Activated CD8-positive, alpha-beta T cell treated with anti-CD3 and anti-CD28 coated beads for 36 hours (primary cell): Measurements from ENCODE around the gene GREM2. TPM values are rescaled to one million over a fixed set of nuclear protein-coding genes. Genes with fewer than 3 reads are reported as not detected.
A peak's percentile ranks its signal among the peaks of the same experiment; 100 is the strongest.

Experiments used
- ATAC-seq: fragments of 200-7000 bp; cut with Tn5 transposase; one replicate; pipeline ENCODE4 v1.10.0; 2021; ENCODE audit warnings: mild to moderate bottlenecking, moderate library complexity
- CTCF ChIA-PET: fragments of 350-600 bp; sonication (Branson Sonifier 250); formaldehyde crosslinking; loops from one replicate; lab custom pipeline; 2021; ENCODE audit warnings: antibody characterized with exemption; lab: Charles Lee
- POLR2A ChIA-PET: fragments of 350-600 bp; sonication (Branson Sonifier 250); formaldehyde crosslinking; loops from one replicate; lab custom pipeline; 2021; ENCODE audit warnings: antibody characterized with exemption; lab: Charles Lee
- DNase-seq: peaks from one replicate; pipeline ENCODE4 v3.0.0-alpha.2; 2020
- H3K27ac Mint-ChIP-seq: one replicate; pipeline ENCODE4 v1.8.0; 2021; ENCODE audit warnings: mild to moderate bottlenecking, mixed read lengths
- H3K27me3 Mint-ChIP-seq: one replicate; pipeline ENCODE4 v1.8.0; 2021; ENCODE audit warnings: mixed read lengths
- H3K36me3 Mint-ChIP-seq: one replicate; pipeline ENCODE4 v1.8.0; 2021; ENCODE audit warnings: low read depth, mixed read lengths
- H3K4me1 Mint-ChIP-seq: one replicate; pipeline ENCODE4 v1.8.0; 2021; ENCODE audit warnings: low read depth, mixed read lengths
- H3K4me3 Mint-ChIP-seq: one replicate; pipeline ENCODE4 v1.8.0; 2021; ENCODE audit warnings: mild to moderate bottlenecking, moderate library complexity, mixed read lengths
- H3K9me3 Mint-ChIP-seq: one replicate; pipeline ENCODE4 v1.8.0; 2021; ENCODE audit warnings: mixed read lengths
- CTCF ChIP-seq: fragments of 200-600 bp; IDR thresholded peaks from one replicate; pipeline ENCODE4 v1.8.0; 2022; ENCODE audit warnings: antibody characterized with exemption, mild to moderate bottlenecking
- intact Hi-C: fragments of 100-400 bp; cut with micrococcal nuclease; formaldehyde crosslinking; loops from one replicate; pipeline ENCODE4 v1.10.0; 2022
- total RNA-seq, 2 experiments: library from RNA; stranded (reverse); gene quantifications; one replicate each; pipeline ENCODE4 v1.2.3, GENCODE V29; 2021

The GREM2 gene
- not detected for total RNA-seq

DNA sequence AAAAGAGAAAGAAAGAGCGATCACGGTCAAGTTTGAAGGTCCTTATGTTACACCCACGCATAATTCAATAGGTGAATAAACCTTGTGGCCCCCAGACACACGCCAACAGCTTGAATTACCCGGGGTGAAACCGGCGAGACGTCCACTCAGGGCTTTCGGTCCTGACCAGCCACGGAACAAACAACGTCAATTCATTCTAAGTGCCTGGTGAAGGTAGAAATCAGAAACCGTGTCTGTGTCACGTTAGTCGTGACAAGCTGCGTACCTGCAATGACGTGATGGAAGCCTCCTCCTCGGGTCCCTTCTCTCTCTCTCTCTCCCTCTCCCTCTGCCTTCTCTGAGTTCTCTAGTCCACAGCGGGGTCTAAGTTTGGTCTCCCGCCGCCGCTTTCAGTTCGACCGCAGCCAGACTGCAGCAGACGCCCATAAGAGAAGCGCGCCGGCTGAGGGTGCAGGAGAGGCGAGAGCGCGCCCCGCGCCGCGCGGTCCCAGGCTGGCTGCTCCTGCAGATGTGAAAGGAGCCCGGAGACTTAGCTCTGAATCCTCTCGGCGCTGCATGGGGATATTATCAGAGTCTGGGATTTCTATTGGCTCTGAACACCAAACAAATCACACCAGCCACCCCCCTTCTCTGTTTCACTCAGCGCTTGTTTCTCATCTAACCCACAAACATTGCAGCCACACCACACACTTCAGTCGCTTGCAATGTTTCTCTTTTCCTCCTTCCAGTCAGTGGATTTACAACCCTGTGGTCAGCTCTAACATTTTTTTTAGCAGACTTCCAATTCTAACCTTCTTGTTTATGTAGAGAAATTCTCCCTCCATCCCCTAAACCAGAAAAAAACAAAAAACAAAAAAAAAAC is at the start of gene GREM2:
GREM2 (minus strand) TSS at position 537 of the 862 bp plus-strand sequence. CDS start 118,680 bp downstream, outside the sequence.
- Mint-ChIP-seq H3K36me3 (no peaks in the 10 kb centered on the region), H3K4me1 (peaks cover 20% of the 10 kb centered on the region), H3K9me3 (no peaks in the 10 kb centered on the region), H3K27me3 (peaks cover 46% of the 10 kb centered on the region), H3K27ac (no peak within 1 kb of the TSS), H3K4me3 (peak within 1 kb of the TSS; percentile 72)
- peak; percentile 70 for DNase-seq
- CTCF ChIA-PET: no interaction called here
- intact Hi-C loops: no loop called here
- peak; percentile 84 for ATAC-seq
- POLR2A ChIA-PET: interaction anchor here (1.0 kb wide), 1 partner anchor 14 kb away, joined by 3 read pairs; no protein-coding TSS in a partner anchor
- TF ChIP-seq CTCF: no peak

DNA sequence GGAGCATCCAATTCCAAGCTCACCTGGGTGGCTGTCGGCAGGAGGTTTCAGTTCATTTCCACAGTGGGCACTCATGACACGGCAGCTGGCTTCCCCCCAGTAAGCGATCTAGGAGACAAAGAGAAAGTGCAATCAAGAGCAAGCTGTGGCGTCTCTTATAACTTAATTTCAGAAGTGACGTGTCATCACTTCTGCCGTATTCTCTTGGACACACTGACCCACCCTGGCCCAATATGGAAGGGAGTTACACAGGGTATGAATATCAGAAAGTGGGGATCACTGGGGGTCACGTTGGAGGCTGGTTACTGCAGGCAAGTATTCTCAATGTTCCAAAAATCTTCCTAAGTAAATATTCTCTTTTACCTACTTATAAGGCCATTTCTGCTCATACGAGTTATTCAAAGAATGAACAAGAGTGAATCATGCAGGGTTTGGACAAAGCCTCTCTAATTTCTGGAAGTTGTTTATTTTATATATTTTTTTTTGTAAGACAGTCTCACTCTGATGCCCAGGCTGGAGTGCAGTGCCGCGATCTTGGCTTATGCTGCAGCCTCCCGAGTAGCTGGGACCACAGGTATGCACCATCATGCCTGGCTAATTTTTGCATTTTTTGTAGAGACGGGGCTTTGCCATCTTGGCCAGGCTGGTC is 46.5 kb upstream of the GREM2 start:
- no peaks in the 10 kb centered on the region for H3K9me3 Mint-ChIP-seq
- no peaks in the 10 kb centered on the region for H3K4me1 Mint-ChIP-seq
- no peak overlapping the region for H3K27ac Mint-ChIP-seq
- H3K4me3 Mint-ChIP-seq: no peak overlapping the region
- no peaks in the 10 kb centered on the region for H3K36me3 Mint-ChIP-seq
- CTCF ChIA-PET: no interaction called here
- DNase-seq (no peak), ATAC-seq (no peak)
- TF ChIP-seq CTCF: no peak
- POLR2A ChIA-PET: no interaction called here
- intact Hi-C loops: no loop called here
- no peaks in the 10 kb centered on the region for H3K27me3 Mint-ChIP-seq

DNA sequence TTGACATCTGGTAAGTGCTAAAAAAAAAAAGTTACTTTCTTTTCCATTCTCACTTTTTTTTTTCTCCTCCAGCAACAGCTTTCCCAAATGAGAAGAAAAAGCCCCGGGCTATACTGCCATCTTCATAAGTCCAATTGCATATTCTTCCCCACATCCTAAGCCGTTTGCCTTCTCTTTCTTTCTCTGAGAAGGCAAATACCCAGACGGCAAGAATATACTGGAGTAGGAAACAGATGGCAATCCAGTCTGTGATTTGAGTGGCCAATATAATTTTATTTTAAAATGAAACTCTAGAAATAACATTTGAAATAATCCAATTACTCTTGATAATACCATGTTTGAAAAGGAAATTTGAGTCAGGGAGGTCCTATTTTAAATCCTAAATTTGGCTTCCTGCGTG is 44.6 kb upstream of the GREM2 start:
- no peak for ATAC-seq
- TF ChIP-seq CTCF: no peak
- H3K27me3 Mint-ChIP-seq: no peaks in the 10 kb centered on the region
- ChIA-PET POLR2A (no interaction called here), CTCF (no interaction called here)
- no peaks in the 10 kb centered on the region for H3K9me3 Mint-ChIP-seq
- H3K36me3 Mint-ChIP-seq: no peaks in the 10 kb centered on the region
- H3K4me3 Mint-ChIP-seq: no peak overlapping the region
- no peak for DNase-seq
- H3K4me1 Mint-ChIP-seq: no peaks in the 10 kb centered on the region
- intact Hi-C loops: no loop called here
- no peak overlapping the region for H3K27ac Mint-ChIP-seq

DNA sequence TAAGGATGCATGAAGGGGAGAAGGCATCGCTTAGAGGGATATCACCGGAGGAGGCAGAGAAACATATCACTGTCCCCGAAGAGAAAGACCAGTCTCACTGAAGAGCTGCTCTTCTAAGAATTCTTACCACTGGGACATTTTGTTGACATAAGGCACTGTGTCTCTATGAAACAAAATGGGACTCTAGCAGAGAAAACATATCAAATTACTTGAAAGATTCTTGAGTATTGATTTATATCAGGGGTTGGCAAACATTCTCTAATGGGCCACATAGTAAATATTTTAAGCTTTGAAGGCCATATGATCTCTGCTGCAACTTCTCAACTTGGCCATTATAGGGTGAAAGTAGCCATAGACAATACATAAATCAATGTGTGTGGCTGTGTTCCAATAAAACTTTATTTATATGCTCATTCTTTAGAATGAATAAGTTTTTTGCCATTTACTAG is 41.0 kb upstream of the GREM2 start:
- intact Hi-C loops: no loop called here
- Mint-ChIP-seq H3K9me3 (peaks cover 2% of the 10 kb centered on the region), H3K36me3 (no peaks in the 10 kb centered on the region), H3K4me1 (no peaks in the 10 kb centered on the region), H3K27ac (no peak overlapping the region), H3K4me3 (no peak overlapping the region), H3K27me3 (no peaks in the 10 kb centered on the region)
- TF ChIP-seq CTCF: no peak
- ATAC-seq (no peak), DNase-seq (no peak)
- ChIA-PET POLR2A (no interaction called here), CTCF (no interaction called here)

DNA sequence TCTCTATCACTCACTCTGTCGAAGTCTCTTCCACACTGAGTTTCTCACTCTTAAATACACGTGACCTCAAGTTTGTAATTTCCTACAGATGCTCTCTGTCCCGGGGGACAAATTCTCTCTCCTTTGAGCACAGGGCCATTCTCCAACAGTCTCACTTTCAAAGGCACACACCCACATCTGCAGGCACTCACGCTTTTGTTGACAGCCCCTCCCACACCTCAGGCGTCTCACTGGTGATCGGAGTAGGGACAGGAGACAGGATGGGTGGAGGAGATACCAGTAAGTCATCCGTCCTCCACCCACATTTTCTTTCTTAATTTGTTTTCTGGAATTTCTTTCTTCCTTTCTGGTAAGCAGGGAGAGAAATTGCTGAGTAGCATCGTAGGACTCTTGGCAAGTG is 40.6 kb upstream of the GREM2 start:
- intact Hi-C loops: no loop called here
- peaks cover 2% of the 10 kb centered on the region for H3K9me3 Mint-ChIP-seq
- no peaks in the 10 kb centered on the region for H3K36me3 Mint-ChIP-seq
- H3K27me3 Mint-ChIP-seq: no peaks in the 10 kb centered on the region
- H3K4me3 Mint-ChIP-seq: no peak overlapping the region
- ChIA-PET CTCF (no interaction called here), POLR2A (no interaction called here)
- no peak for DNase-seq
- no peak for ATAC-seq
- no peaks in the 10 kb centered on the region for H3K4me1 Mint-ChIP-seq
- H3K27ac Mint-ChIP-seq: no peak overlapping the region
- no peak for TF ChIP-seq CTCF
